Endothelial cell (in vitro differentiated cells): Measurements from ENCODE around the gene ARAP2. TPM values are rescaled to one million over a fixed set of nuclear protein-coding genes. Genes with fewer than 3 reads are reported as not detected.

Experiments
- DNase-seq: peaks from one replicate; pipeline ENCODE4 v3.0.0; 2021; ENCODE audit warnings: low spot score
- H3K27ac Mint-ChIP-seq: one replicate; pipeline ENCODE4 v1.8.0; 2021; ENCODE audit warnings: mixed read lengths, inconsistent platforms; ENCODE audit not compliant: unreplicated experiment
- H3K27me3 Mint-ChIP-seq: one replicate; pipeline ENCODE4 v1.8.0; 2021; ENCODE audit warnings: mild to moderate bottlenecking, moderate library complexity, mixed read lengths, inconsistent platforms; ENCODE audit not compliant: unreplicated experiment
- H3K36me3 Mint-ChIP-seq: one replicate; pipeline ENCODE4 v1.8.0; 2021; ENCODE audit warnings: mild to moderate bottlenecking, low read depth, mixed read lengths, inconsistent platforms; ENCODE audit not compliant: unreplicated experiment
- H3K4me1 Mint-ChIP-seq: one replicate; pipeline ENCODE4 v1.8.0; 2021; ENCODE audit warnings: mild to moderate bottlenecking, mixed read lengths, inconsistent platforms; ENCODE audit not compliant: unreplicated experiment
- H3K4me3 Mint-ChIP-seq: one replicate; pipeline ENCODE4 v1.8.0; 2021; ENCODE audit warnings: mild to moderate bottlenecking, mixed read lengths, inconsistent platforms; ENCODE audit not compliant: unreplicated experiment
- H3K9me3 Mint-ChIP-seq: one replicate; pipeline ENCODE4 v1.8.0; 2021; ENCODE audit warnings: mixed read lengths, inconsistent platforms; ENCODE audit not compliant: unreplicated experiment
- total RNA-seq: library from RNA; stranded (reverse); fragmentation: NEBNext Ultra II Directional; extraction: Animal tissue kit (Norgen Biotek cat#: 25700); gene quantifications from one replicate; pipeline ENCODE4 v1.2.1, GENCODE V29; 2021; ENCODE audit not compliant: unreplicated experiment
- TF ChIP-seq, protein P1 (sequence below): fragments of 200-600 bp; sonication (generic); IDR thresholded peaks from one replicate; pipeline ENCODE4 v1.5.0; 2021; ENCODE audit warnings: antibody characterized with exemption; ENCODE audit not compliant: unreplicated experiment

ARAP2 gene
- total RNA-seq, 1 donor from 2014 or later = 20.1 TPM

DNA sequence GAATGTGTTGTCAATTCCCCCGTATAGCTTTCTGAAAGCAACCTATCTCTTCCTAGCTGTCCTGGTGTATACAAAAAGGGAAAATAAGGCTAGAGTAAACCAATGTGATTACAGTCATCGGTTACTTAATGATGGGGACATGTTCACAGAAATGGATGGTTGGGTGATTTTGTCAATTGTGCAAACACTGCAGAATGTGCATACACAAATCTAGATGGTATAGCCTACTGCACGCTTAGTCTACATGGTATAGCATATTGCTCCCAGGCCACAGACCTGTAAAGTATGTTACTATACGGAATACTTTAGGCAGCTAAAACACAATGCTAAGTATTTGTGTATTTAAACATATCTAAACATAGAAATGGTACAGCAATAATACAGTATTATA is 42.2 kb upstream of the ARAP2 start:
- Mint-ChIP-seq H3K36me3 (no peaks in the 10 kb centered on the region), H3K4me3 (no peak overlapping the region), H3K4me1 (no peaks in the 10 kb centered on the region), H3K9me3 (no peaks in the 10 kb centered on the region), H3K27me3 (no peaks in the 10 kb centered on the region), H3K27ac (no peak overlapping the region)
- DNase-seq = no peak
- TF ChIP-seq, protein P1, sequence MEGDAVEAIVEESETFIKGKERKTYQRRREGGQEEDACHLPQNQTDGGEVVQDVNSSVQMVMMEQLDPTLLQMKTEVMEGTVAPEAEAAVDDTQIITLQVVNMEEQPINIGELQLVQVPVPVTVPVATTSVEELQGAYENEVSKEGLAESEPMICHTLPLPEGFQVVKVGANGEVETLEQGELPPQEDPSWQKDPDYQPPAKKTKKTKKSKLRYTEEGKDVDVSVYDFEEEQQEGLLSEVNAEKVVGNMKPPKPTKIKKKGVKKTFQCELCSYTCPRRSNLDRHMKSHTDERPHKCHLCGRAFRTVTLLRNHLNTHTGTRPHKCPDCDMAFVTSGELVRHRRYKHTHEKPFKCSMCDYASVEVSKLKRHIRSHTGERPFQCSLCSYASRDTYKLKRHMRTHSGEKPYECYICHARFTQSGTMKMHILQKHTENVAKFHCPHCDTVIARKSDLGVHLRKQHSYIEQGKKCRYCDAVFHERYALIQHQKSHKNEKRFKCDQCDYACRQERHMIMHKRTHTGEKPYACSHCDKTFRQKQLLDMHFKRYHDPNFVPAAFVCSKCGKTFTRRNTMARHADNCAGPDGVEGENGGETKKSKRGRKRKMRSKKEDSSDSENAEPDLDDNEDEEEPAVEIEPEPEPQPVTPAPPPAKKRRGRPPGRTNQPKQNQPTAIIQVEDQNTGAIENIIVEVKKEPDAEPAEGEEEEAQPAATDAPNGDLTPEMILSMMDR = no peak

- Mint-ChIP-seq H3K4me3 (no peak overlapping the region), H3K9me3 (no peaks in the 10 kb centered on the region), H3K27me3 (no peaks in the 10 kb centered on the region), H3K36me3 (no peaks in the 10 kb centered on the region), H3K4me1 (no peaks in the 10 kb centered on the region), H3K27ac (no peak overlapping the region)
- no peak for DNase-seq
- TF ChIP-seq, protein P1 = no peak
Observed at GRCh38 chr4:36285784-36286480, 41.6 kb upstream of the ARAP2 start.

- Mint-ChIP-seq H3K36me3 (no peaks in the 10 kb centered on the region), H3K27ac (no peak overlapping the region), H3K4me1 (peaks cover 13% of the 10 kb centered on the region), H3K9me3 (no peaks in the 10 kb centered on the region), H3K4me3 (no peak overlapping the region), H3K27me3 (no peaks in the 10 kb centered on the region)
- no peak for DNase-seq
- TF ChIP-seq, protein P1 = no peak
Observed at GRCh38 chr4:36283912-36284465, 39.7 kb upstream of the ARAP2 start.

DNA sequence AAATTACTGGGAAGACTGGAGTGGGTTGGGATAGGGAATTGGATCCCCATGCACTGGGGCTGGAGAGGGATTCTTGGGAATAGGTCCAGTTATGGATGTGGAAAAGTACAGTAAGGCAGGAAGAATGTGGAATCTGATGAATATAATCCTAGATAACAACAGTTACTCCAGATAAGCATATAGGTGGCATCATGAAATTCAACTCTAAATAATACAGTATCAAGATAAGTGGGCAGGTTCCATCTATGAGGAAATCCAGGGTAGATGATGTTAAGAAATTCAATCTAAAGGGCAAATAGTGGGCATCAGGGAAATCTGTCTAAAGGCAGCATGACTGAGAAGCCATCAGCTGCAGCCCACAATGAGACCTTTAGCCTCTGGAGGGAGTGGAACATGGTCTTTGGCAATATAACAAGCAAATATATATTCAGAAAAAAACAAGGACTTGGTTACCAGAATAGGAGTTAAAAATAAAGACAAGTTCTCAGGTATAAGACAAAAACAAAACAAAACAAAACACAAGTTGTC is 38.3 kb upstream of the ARAP2 start:
- H3K4me3 Mint-ChIP-seq = no peak overlapping the region
- H3K27ac Mint-ChIP-seq = no peak overlapping the region
- TF ChIP-seq, protein P1 = no peak
- no peaks in the 10 kb centered on the region for H3K9me3 Mint-ChIP-seq
- H3K4me1 Mint-ChIP-seq = peaks cover 13% of the 10 kb centered on the region
- no peaks in the 10 kb centered on the region for H3K36me3 Mint-ChIP-seq
- H3K27me3 Mint-ChIP-seq = no peaks in the 10 kb centered on the region
- DNase-seq = no peak
